HG03095 (cell line): Measurements from ENCODE around the gene LBX1.

Experiments used
- ATAC-seq: cut with Tn5 transposase; IDR thresholded peaks from one replicate; pipeline ENCODE4 v1.9.1; 2021; ENCODE audit warnings: moderate library complexity; ENCODE audit not compliant: unreplicated experiment

Gene LBX1

GRCh38 chr10:101226491-101227428, 2.5 kb downstream of the LBX1 start:
- no peak for ATAC-seq

DNA sequence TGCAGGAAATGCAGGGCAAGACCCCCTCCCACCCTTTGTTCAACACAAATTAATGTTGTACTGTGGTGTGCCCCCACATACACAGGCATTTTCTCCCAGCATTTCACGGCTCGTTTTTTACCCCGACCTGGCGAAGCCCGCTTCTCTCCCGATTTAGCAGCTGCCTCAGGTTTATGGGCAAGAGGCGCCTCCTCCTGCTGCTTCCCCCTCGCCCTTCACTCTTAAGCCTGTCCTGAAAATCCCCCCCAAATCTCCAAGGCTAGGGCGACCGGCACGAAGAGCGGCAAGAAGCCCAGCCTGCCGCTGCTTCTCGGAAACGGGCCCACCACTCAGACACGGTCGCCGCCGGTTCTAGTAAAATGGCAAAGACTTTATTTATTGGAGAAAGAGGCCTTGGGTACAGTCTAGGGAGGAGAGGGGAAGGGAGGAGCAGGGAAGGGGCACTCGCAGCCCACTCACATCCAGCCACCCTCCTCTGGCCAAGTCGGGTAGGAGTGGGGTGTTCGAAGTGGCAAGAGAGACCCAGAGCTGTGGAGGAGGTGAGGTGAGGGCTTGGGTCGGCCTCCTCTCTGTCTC, 3.3 kb downstream of the LBX1 start:
- no peak for ATAC-seq

DNA sequence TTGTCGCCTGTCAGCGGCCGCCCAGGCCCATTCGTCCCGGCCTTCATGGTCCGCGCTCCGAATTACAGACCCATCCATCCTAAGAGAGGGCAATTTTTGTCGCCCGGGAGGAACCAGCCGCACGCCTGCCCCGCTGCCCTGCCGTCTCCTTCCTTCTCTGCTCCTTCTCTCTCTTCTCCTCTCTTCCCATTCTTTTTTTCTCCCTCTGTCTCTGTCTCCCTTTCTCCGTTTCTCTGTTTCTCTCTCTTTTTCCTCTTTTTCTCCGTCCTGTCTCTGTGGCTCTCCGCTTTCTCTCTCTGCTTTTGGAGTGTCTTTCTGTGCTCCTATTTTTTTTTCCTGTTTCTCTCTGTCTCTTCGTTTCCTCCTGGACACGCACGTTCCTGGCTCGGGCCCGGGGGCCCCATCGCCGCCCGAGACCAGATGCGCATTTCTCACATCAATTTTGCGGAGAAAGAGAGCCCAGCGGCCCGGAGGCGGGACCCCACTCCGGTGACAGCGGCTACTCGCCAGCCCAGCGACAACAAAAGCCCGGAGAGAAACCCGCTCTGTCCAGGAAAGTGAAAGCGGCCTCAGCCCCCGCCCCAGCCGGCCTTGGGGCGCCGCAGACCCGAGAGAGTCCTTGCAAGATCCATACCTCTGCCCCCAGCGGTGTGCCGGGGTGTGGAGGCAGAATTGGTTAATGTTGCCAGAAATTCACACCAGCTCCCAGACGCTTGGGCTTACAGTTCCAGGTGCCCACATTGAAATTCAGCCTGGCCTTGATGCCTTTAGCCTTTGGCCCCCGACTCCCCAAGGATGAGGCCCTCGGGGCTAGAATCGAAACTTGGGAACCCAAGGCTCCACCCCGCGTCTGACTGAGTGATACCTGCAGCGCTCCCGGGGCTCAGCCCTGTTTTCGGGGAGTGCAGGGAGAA, 4.1 kb downstream of the LBX1 start:
- ATAC-seq = no peak

GRCh38 chr10:101224060-101224909, 5.0 kb downstream of the LBX1 start:
- no peak for ATAC-seq

DNA sequence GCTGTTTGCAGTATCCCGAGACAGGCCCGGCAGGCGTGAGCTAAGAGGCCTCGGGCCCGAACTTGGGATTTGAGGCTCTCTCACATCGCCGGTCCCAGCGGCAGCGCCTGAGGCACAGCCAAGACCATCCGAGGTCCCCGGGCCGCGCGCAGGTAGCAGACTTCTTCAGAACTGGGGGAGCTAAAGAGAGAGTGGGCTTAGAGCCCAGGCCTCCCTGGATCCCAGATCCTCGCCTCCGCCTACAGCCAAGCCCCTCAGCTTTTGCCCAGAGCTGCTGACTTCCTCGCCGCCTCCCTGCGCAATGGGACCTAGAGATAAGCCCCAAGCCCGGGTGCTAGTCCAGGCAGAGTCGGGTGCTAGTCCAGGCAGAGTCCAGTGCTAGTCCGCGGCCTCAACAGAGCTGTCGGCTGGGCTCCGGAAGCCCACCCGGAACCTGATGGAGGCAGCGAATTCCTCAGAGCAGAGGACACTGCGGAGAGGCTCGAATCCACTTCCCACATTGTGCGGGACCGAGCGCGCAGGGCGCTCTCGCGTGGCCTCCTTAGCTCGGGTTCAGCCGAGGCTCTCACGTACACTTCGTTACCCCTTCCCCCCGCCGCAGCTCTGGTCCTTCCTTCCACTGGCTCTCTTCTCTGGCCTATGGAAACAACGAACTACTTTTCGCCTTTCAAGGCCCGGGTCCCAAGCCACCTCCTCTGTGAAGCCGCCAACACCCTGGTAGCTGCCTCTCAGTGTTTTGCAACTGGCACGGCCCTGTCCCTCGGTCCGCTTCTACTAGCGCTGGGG, 5.8 kb downstream of the LBX1 start:
- no peak for ATAC-seq

- ATAC-seq = no peak
Observed at GRCh38 chr10:101222683-101223273, 6.5 kb downstream of the LBX1 start.

- no peak for ATAC-seq
Observed at GRCh38 chr10:101221963-101222531, 7.2 kb downstream of the LBX1 start.

- ATAC-seq = no peak
Observed at GRCh38 chr10:101221549-101221948, 7.7 kb downstream of the LBX1 start.

GRCh38 chr10:101219946-101220451, 9.3 kb downstream of the LBX1 start:
- ATAC-seq = no peak

DNA sequence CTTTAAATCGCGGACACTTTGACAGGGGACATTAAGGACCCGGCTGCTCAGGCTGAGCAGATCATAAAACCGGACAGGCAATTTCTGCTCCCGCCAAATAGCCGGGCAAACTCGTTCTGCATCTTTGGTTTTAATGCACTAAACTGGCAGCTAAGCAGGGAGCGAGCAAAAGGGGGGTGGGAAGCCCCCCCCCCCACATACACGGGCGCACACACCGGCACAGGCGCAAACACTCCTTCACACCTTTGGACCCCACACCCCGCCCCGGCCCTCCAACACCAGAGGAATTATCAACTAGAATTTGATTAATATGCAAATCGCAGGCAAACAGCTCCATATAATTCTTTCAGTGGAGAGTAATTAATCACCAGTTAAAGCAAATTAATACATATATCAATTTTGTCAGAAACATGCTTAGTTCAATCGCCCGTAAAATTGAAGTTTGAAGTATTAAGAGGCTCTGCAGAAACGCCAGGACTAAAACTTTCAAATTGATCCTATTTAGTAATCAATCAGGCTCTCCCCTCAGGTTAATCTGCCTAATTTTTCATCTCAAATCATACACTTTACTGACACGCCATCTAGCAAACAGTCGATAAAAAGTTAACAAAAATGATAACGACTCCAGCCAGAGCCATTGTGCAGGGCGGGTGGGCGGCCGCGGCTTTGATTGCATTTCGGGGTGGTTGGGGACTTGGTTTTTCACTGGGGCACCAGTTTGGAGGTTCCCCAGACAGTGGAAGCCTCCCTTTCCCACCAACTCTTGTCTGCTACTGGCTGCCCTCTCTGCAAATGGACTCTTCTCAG, 9.9 kb downstream of the LBX1 start:
- no peak for ATAC-seq

DNA sequence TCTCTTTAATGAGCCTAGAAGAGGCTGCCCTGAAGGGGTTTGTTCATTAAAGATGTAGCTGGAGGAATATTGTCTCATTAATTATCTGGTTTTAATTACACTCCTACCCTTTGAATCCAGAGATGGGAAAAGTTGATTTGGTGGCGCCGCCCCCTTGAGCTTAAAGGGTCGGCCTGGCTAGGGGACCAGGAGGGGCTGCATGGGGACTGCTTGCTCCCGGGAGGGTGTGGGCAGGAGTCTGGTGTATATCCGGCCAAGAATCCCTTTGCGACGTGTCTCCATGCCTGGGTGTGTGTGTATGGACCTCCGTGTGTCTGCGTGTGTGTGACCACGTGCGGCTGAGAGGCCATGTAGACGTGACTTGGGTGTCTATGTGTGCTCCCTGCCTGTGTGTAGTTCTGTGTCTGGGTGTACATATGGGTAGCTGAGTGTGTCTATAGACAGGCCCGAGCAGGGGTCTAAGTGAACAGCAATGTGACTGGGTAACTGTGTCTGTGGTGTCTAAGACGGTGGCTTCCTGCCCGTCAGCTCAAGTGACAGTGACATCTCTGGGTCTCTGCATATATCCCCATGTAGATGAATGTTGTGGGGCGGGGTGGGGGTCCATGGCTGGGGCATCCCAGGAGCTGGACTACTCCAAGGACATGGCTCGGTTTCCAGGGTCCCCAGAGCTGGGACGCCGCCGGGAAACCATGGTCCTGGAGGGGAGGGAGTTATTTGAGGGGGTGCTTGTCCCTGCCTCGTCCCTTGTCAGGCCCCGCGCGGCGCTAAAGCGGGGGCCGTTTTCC, 10.7 kb downstream of the LBX1 start:
- no peak for ATAC-seq

- ATAC-seq = no peak
Observed at GRCh38 chr10:101217450-101218281, 11.6 kb downstream of the LBX1 start.

GRCh38 chr10:101217044-101217425, 12.2 kb downstream of the LBX1 start:
- ATAC-seq = no peak

DNA sequence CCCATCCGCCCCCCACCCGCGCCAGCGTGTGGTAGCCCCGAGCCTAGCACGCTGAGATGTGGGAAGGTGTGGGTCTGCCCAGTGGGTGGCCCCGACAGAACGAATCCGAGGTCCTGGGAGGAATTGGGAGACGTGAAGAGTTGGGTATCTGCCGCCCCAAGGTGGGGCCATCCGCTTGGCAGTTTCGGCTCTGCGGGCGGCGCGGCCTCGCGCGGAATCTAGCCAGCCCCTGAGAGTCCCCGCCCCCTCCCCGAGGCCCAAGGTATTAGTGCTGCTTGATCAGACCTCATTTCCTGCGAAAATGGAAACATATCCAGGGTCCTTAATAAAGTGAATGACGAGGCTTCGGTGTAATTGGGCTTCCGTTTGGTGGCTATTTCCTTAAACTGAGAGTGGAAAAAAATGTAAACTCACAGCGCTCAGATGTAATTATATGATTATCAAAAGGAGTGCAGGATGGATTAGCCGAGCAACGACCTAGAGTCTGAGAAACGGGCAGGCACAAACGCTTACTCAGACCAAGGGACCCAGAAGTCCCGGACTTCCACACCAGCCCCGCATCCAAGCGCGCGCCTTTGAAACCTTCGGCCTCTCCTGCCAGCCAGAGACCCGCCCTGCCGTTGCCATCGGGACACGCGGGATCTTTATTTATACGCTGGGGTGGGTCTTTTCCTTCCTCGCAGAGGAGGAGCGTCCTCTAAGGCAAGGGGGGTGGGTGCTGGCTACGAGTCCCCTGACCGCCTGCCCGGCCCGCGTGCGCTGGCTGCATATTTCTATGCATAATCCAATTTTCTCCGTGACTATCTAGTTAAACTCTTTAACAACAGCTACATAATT, 12.8 kb downstream of the LBX1 start:
- no peak for ATAC-seq

DNA sequence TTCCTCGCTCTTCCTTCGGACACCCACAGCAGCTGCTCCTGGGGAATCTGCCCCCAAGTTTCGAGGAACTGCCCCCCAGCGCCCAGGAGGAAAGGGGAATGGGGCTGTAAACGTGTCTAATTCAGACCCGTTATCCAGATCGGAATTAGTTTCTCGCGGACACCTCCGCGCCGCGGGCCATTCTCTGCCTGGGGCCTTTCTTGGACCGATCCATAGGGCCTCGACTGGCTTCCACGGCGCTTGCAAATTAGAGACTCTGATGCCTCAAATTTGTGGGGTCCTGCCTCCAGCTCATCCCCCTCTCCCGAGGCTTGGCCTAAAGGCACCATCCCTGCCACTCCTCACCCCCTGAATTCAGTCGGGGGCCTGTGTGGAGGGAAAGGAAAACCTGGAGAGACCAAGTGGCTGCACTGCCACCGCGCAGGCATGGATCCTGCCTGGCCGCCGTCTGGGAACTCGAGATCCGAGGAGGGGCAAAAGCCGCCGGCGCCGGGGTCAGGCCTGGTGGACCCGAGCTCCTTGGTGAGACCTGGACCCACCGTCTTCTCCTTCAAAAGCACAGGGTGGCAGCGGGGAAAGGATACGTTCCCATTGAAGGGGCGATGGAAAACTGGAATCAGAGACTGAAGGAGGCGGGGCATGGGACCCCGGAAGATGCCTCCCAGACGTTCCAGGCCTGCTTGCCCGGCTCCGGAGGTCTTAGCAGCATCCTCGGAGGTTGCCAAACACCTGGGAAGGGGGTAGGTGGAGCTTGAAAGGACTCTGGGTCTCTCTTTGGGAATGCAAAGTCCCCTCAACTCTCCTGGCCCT, 13.7 kb downstream of the LBX1 start:
- no peak for ATAC-seq
